Right atrium auricular region (tissue), 2 donors: Measurements from ENCODE around the gene CCDC197. TPM values are rescaled to one million over a fixed set of nuclear protein-coding genes. Genes with fewer than 3 reads are reported as not detected.

Source experiments
- DNase-seq: peaks from one replicate; pipeline ENCODE4 v3.0.0-alpha.2; 2019; ENCODE audit warnings: low spot score
- H3K27ac ChIP-seq, 2 donors: fragments of 200-600 bp; sonication (generic); 1 replicate in 1 of 2; 2 replicates in 1 of 2; pipeline ENCODE4 v1.5.1; 2016 to 2019
- H3K27me3 ChIP-seq, 2 donors: fragments of 200-600 bp; sonication (generic); one replicate each; pipeline versions ENCODE4 v1.5.1 to v1.6.0; 2017 to 2019
- H3K36me3 ChIP-seq: fragments of 200-600 bp; sonication (generic); one replicate; pipeline ENCODE4 v1.5.1; 2016
- H3K4me1 ChIP-seq, 2 donors: fragments of 200-600 bp; sonication (generic); one replicate each; pipeline versions ENCODE4 v1.5.1 to v1.6.0; 2017 to 2019
- H3K4me3 ChIP-seq, 2 donors: fragments of 200-600 bp; sonication (generic); 1 replicate in 1 of 2; 2 replicates in 1 of 2; pipeline ENCODE4 v1.5.1; 2017 to 2019; ENCODE audit warnings: mild to moderate bottlenecking in 1 of 2, moderate library complexity in 1 of 2
- H3K9me3 ChIP-seq, 2 donors: fragments of 200-600 bp; sonication (generic); one replicate each; pipeline ENCODE4 v1.5.1; 2019
- total RNA-seq, 2 donors: library from RNA; depleted of rRNA; stranded (reverse); fragments of >200 nt; gene quantifications; one replicate each; pipeline ENCODE4 v1.1.0, GENCODE V29; 2016
- TF ChIP-seq, protein P1 (sequence below), 2 donors: fragments of 200-600 bp; sonication (generic); IDR thresholded peaks; one replicate each; pipeline ENCODE4 v1.5.1; 2019; ENCODE audit warnings: antibody characterized with exemption in 2 of 2

CCDC197 gene
- total RNA-seq, 2 donors from 2014 or later = not detected

GRCh38 chr14:93982230-93983007, 14.7 kb upstream of the CCDC197 start:
- DNase-seq = no peak
- peaks cover 0 to 55% of the 10 kb centered on the region in 2 donors for H3K4me1 ChIP-seq
- H3K27me3 ChIP-seq = no peaks in the 10 kb centered on the region
- H3K27ac ChIP-seq = peak overlapping the region; percentile 86 to 88
- TF ChIP-seq, protein P1, sequence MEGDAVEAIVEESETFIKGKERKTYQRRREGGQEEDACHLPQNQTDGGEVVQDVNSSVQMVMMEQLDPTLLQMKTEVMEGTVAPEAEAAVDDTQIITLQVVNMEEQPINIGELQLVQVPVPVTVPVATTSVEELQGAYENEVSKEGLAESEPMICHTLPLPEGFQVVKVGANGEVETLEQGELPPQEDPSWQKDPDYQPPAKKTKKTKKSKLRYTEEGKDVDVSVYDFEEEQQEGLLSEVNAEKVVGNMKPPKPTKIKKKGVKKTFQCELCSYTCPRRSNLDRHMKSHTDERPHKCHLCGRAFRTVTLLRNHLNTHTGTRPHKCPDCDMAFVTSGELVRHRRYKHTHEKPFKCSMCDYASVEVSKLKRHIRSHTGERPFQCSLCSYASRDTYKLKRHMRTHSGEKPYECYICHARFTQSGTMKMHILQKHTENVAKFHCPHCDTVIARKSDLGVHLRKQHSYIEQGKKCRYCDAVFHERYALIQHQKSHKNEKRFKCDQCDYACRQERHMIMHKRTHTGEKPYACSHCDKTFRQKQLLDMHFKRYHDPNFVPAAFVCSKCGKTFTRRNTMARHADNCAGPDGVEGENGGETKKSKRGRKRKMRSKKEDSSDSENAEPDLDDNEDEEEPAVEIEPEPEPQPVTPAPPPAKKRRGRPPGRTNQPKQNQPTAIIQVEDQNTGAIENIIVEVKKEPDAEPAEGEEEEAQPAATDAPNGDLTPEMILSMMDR (IDR thresholded peaks at IDR 0.05) = no peak
- H3K4me3 ChIP-seq = no peak overlapping the region
- no peaks in the 10 kb centered on the region for H3K9me3 ChIP-seq
- H3K36me3 ChIP-seq = no peaks in the 10 kb centered on the region

- peaks cover 0 to 53% of the 10 kb centered on the region in 2 donors for H3K4me1 ChIP-seq
- no peaks in the 10 kb centered on the region for H3K36me3 ChIP-seq
- TF ChIP-seq, protein P1 (IDR thresholded peaks at IDR 0.05) = no peak
- H3K4me3 ChIP-seq = no peak overlapping the region
- H3K27ac ChIP-seq = peak overlapping the region; percentile 86 to 88
- DNase-seq = no peak
- H3K27me3 ChIP-seq = no peaks in the 10 kb centered on the region
- H3K9me3 ChIP-seq = no peaks in the 10 kb centered on the region
Measured at GRCh38 chr14:93984070-93984469, 13.0 kb upstream of the CCDC197 start.

GRCh38 chr14:93984987-93985410, 12.1 kb upstream of the CCDC197 start:
- peaks cover 0 to 51% of the 10 kb centered on the region in 2 donors for H3K4me1 ChIP-seq
- no peaks in the 10 kb centered on the region for H3K27me3 ChIP-seq
- no peaks in the 10 kb centered on the region for H3K36me3 ChIP-seq
- peak overlapping the region; percentile 67 to 86 for H3K27ac ChIP-seq
- H3K4me3 ChIP-seq = no peak overlapping the region
- TF ChIP-seq, protein P1 (IDR thresholded peaks at IDR 0.05) = peak in 1 of 2 donors; percentile 41
- no peaks in the 10 kb centered on the region for H3K9me3 ChIP-seq
- no peak for DNase-seq

- DNase-seq = no peak
- no peaks in the 10 kb centered on the region for H3K9me3 ChIP-seq
- H3K4me3 ChIP-seq = no peak overlapping the region
- peak overlapping the region; percentile 44 to 74 for H3K27ac ChIP-seq
- peaks cover 0 to 33% of the 10 kb centered on the region in 2 donors for H3K4me1 ChIP-seq
- TF ChIP-seq, protein P1 (IDR thresholded peaks at IDR 0.05) = no peak
- H3K36me3 ChIP-seq = no peaks in the 10 kb centered on the region
- no peaks in the 10 kb centered on the region for H3K27me3 ChIP-seq
Measured at GRCh38 chr14:93986955-93987354, 10.1 kb upstream of the CCDC197 start.

- H3K27ac ChIP-seq = peak overlapping the region; percentile 44 to 74
- TF ChIP-seq, protein P1 (IDR thresholded peaks at IDR 0.05) = no peak
- H3K36me3 ChIP-seq = no peaks in the 10 kb centered on the region
- DNase-seq = no peak
- peaks cover 0 to 29% of the 10 kb centered on the region in 2 donors for H3K4me1 ChIP-seq
- H3K4me3 ChIP-seq = no peak overlapping the region
- H3K9me3 ChIP-seq = no peaks in the 10 kb centered on the region
- no peaks in the 10 kb centered on the region for H3K27me3 ChIP-seq
Measured at GRCh38 chr14:93987376-93987775, 9.7 kb upstream of the CCDC197 start.
